HepG2 (cell line): ENCODE measurements around the gene GMEB1. TPM values are rescaled to one million over a fixed set of nuclear protein-coding genes. Genes with fewer than 3 reads are reported as not detected.

Source experiments
- ATAD3A ChIP-seq: sonication (generic); formaldehyde crosslinking; IDR thresholded peaks from 2 replicates; pipeline ENCODE4 v1.4.0; 2020; ENCODE audit warnings: missing genetic modification reagents
- EZH2 ChIP-seq: conservative IDR thresholded peaks from 2 replicates; pipeline ENCODE4 v1.6.1; 2012; ENCODE audit warnings: mild to moderate bottlenecking, low read depth, low read length, moderate library complexity
- HNF1A ChIP-seq, 2 experiments: sonication (generic) in 1 of 2; formaldehyde crosslinking in 1 of 2; IDR thresholded peaks; 2 replicates each; pipeline versions ENCODE4 v1.4.0 to v1.6.1; 2016 to 2020; ENCODE audit warnings: borderline replicate concordance in 1 of 2, low read depth in 1 of 2, mild to moderate bottlenecking in 1 of 2, missing genetic modification reagents in 1 of 2
- HNRNPL ChIP-seq: fragments of 200-400 bp; formaldehyde crosslinking; IDR thresholded peaks from 2 replicates; pipeline ENCODE4 v1.6.1; 2017; ENCODE audit warnings: mild to moderate bottlenecking, low read depth, low read length
- KLF12 ChIP-seq: sonication (generic); formaldehyde crosslinking; IDR thresholded peaks from 2 replicates; pipeline ENCODE4 v1.4.0; 2020; ENCODE audit warnings: missing genetic modification reagents, borderline replicate concordance
- LBX2 ChIP-seq: sonication (generic); formaldehyde crosslinking; IDR thresholded peaks from 2 replicates; pipeline ENCODE4 v1.5.0; 2020; ENCODE audit warnings: missing genetic modification reagents, mild to moderate bottlenecking, borderline replicate concordance
- MEF2D ChIP-seq: sonication (generic); formaldehyde crosslinking; IDR thresholded peaks from 2 replicates; pipeline ENCODE4 v1.5.1; 2020; ENCODE audit warnings: mild to moderate bottlenecking, missing genetic modification reagents
- NFE2L2 ChIP-seq: fragments of 150-350 bp; IDR thresholded peaks from 2 replicates; pipeline ENCODE4 v1.6.1; 2014; ENCODE audit warnings: low read length
- NR3C1 ChIP-seq: sonication (generic); formaldehyde crosslinking; IDR thresholded peaks from 2 replicates; pipeline ENCODE4 v1.4.0; 2020; ENCODE audit warnings: missing genetic modification reagents
- SAFB2 ChIP-seq: sonication (generic); formaldehyde crosslinking; IDR thresholded peaks from 2 replicates; pipeline ENCODE4 v1.5.1; 2020; ENCODE audit warnings: missing genetic modification reagents, low read depth, mild to moderate bottlenecking, borderline replicate concordance
- SMAD3 ChIP-seq: sonication (generic); formaldehyde crosslinking; IDR thresholded peaks from 2 replicates; pipeline ENCODE4 v1.4.0; 2020; ENCODE audit warnings: missing genetic modification reagents
- TGIF2 ChIP-seq: IDR thresholded peaks from 2 replicates; pipeline ENCODE4 v1.6.1; 2016; ENCODE audit warnings: control low read depth, missing compliant biosample characterization
- TP53 ChIP-seq: sonication (generic); formaldehyde crosslinking; conservative IDR thresholded peaks from 2 replicates; pipeline ENCODE4 v1.4.0; 2020; ENCODE audit warnings: missing genetic modification reagents
- U2AF2 ChIP-seq: fragments of 200-400 bp; formaldehyde crosslinking; IDR thresholded peaks from 2 replicates; pipeline ENCODE4 v1.6.1; 2017; ENCODE audit warnings: low read depth, mild to moderate bottlenecking, low read length
- YEATS2 ChIP-seq: sonication (generic); formaldehyde crosslinking; IDR thresholded peaks from 2 replicates; pipeline ENCODE4 v1.4.0; 2020; ENCODE audit warnings: missing genetic modification reagents, borderline replicate concordance
- ZNF441 ChIP-seq: sonication (generic); formaldehyde crosslinking; IDR thresholded peaks from 2 replicates; pipeline ENCODE4 v1.7.0; 2021; ENCODE audit warnings: missing genetic modification reagents, borderline replicate concordance
- ZNF530 ChIP-seq: sonication (generic); formaldehyde crosslinking; IDR thresholded peaks from 2 replicates; pipeline ENCODE4 v1.5.0; 2020; ENCODE audit warnings: low read depth, mild to moderate bottlenecking, missing genetic modification reagents
- ZNF558 ChIP-seq: sonication (generic); formaldehyde crosslinking; IDR thresholded peaks from 2 replicates; pipeline ENCODE4 v1.9.0; 2022; ENCODE audit warnings: mild to moderate bottlenecking, missing genetic modification reagents, borderline replicate concordance
- ZNF598 ChIP-seq: sonication (generic); formaldehyde crosslinking; IDR thresholded peaks from 2 replicates; pipeline ENCODE4 v1.5.1; 2020; ENCODE audit warnings: mild to moderate bottlenecking, missing genetic modification reagents, borderline replicate concordance
- polyA plus RNA-seq, 8 experiments: library from polyadenylated mRNA; depleted of rRNA in 3 of 8; stranded (reverse) in 7 of 8; unstranded in 1 of 8; fragments of >200 nt; fragmentation: Illumina TruSeq in 4 of 8; extraction: Trizol in 4 of 8; gene quantifications; 2 replicates each; pipeline versions ENCODE4 v1.2.1 to v1.2.3, GENCODE V29; 2011 to 2016; ENCODE audit warnings: low read depth in 4 of 8, missing spikeins in 1 of 8, mixed read lengths in 1 of 8; ENCODE audit not compliant: insufficient read depth in 1 of 8
- total RNA-seq, 5 experiments: library from RNA; depleted of rRNA; stranded (reverse); fragments of >200 nt; fragmentation: Illumina TruSeq; extraction: Trizol; gene quantifications; 2 replicates each; pipeline ENCODE4 v1.2.3, GENCODE V29; 2016; ENCODE audit warnings: low read depth in 1 of 5

The GMEB1 gene
- total and polyA plus RNA-seq, 2 of the 13 experiments (the other 11 are each of a cell fraction or from before 2014, with no cell fraction given) = 3.0 to 6.0 TPM

GRCh38 chr1:28736450-28737306, 68.1 kb downstream of the GMEB1 start, which contains the start of gene YTHDF2 (continued):
- TF ChIP-seq HNF1A (IDR thresholded peaks at IDR 0.05; ENCODE audit: low read depth) (0 out of 2 replicates have a peak, but pooled peaks have one; percentile 17), HNF1A (CRISPR knock-in tag; IDR thresholded peaks at IDR 0.05; ENCODE audit: borderline replicate concordance) (peak; percentile 80), HNRNPL (no peak), KLF12 (CRISPR knock-in tag) (peak; percentile 41; the same call in 1 of the 2 replicates), ATAD3A (CRISPR knock-in tag) (no peak), SMAD3 (CRISPR knock-in tag) (peak; percentile 72), ZNF441 (CRISPR knock-in tag) (no peak; the same call in 1 of the 2 replicates), EZH2 (no peak), LBX2 (CRISPR knock-in tag) (no peak; the same call in 1 of the 2 replicates), NFE2L2 (no peak), ZNF558 (CRISPR knock-in tag) (no peak; the same call in 1 of the 2 replicates), TGIF2 (CRISPR knock-in tag) (no peak; the same call in 1 of the 2 replicates), YEATS2 (CRISPR knock-in tag) (peak; percentile 93), TP53 (no peak; the same call in 1 of the 2 replicates), NR3C1 (CRISPR knock-in tag) (no peak), ZNF598 (CRISPR knock-in tag) (0 out of 2 replicates have a peak, but pooled peaks have one; percentile 35), U2AF2 (no peak), ZNF530 (0 out of 2 replicates have a peak, but pooled peaks have one; percentile 12), SAFB2 (CRISPR knock-in tag) (peak; percentile 74; the same call in 1 of the 2 replicates), MEF2D (CRISPR knock-in tag) (peak; percentile 66; the same call in 1 of the 2 replicates)
